Neural cell (in vitro differentiated cells): ENCODE results near the gene EPAS1.

ENCODE experiments used
- CTCF ChIP-seq: fragments of 450-650 bp; IDR thresholded peaks from 2 replicates; pipeline ENCODE4 v1.5.1; 2014; ENCODE audit warnings: antibody characterized with exemption, mild to moderate bottlenecking, moderate library complexity; ENCODE audit not compliant: poor library complexity, severe bottlenecking
- EP300 ChIP-seq: fragments of 450-650 bp; conservative IDR thresholded peaks from 2 replicates; pipeline ENCODE4 v1.6.1; 2014; ENCODE audit warnings: antibody characterized with exemption, mild to moderate bottlenecking, moderate library complexity; ENCODE audit not compliant: poor library complexity, severe bottlenecking
- EZH2 ChIP-seq: fragments of 200-600, 300-800 bp; shearing (Covaris generic), sonication (generic); IDR thresholded peaks from 2 replicates; pipeline ENCODE4 v1.6.1; 2014; ENCODE audit warnings: antibody characterized with exemption, low read length, borderline replicate concordance, mild to moderate bottlenecking; ENCODE audit not compliant: insufficient read depth, poor library complexity, severe bottlenecking
- MXI1 ChIP-seq: fragments of 450-650 bp; conservative IDR thresholded peaks from 2 replicates; pipeline ENCODE4 v1.6.1; 2014; ENCODE audit warnings: antibody characterized with exemption, mild to moderate bottlenecking; ENCODE audit not compliant: poor library complexity, severe bottlenecking
- POLR2AphosphoS5 ChIP-seq: IDR thresholded peaks from 2 replicates; pipeline ENCODE4 v1.6.1; 2012
- REST ChIP-seq: IDR thresholded peaks from 2 replicates; pipeline ENCODE4 v1.6.1; 2012; ENCODE audit warnings: borderline replicate concordance
- TAF1 ChIP-seq: IDR thresholded peaks from 2 replicates; pipeline ENCODE4 v1.6.1; 2012; ENCODE audit warnings: low read depth

- no peak for TF ChIP-seq EP300
- no peak for TF ChIP-seq CTCF
- TF ChIP-seq EZH2 = no peak
- no peak for TF ChIP-seq TAF1
- TF ChIP-seq REST = no peak
- TF ChIP-seq POLR2AphosphoS5 = no peak
- no peak for TF ChIP-seq MXI1
Observed at GRCh38 chr2:46262248-46262938, 34.8 kb upstream of the EPAS1 start.
